ENCODE data around the gene ATOSA. TPM values are rescaled to one million over a fixed set of nuclear protein-coding genes. Genes with fewer than 3 reads are reported as not detected.

ATOSA gene
- total and polyA plus RNA-seq, 2 donors from 2014 or later = 17.3 to 38.2 TPM

DNA sequence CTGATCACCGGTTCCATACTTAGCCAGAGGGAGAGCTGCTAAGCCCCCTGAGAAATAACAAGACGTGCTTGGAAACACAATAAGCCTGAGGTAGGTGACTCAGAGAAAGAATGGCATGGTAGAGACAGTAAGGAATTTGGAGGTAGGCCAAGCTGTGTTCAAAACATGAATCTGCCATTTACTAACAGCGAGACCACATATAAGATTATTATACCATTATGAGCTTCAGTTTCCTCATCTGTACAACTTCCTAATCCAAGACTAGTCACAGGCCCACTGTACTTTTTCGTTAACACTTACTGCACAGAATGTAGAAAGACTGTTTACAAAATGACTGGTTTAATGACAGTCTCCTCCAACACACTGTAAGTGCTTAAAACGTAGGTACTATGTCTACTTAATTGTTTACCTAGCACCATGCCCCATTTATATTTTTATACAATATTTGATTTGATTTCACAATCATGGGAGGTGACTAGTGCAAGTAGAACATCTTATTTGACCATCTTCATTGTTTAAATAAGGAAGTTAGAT is 25.7 kb downstream of the ATOSA start:
- no peaks in the 10 kb centered on the region for H3K27me3 ChIP-seq (ENCODE audit: control insufficient read depth, insufficient read depth, low read length)
- FAIRE-seq = no peak
- no peak overlapping the region for H3K4me3 ChIP-seq (ENCODE audit: low read length in 3 of 3)
- peak in 2 of 5 donors; percentile 8 to 28 for DNase-seq
- H3K9ac ChIP-seq (ENCODE audit: low read length in 3 of 3) = no peak overlapping the region
- H3K27ac ChIP-seq (ENCODE audit: low read depth in 2 of 2, low read length in 2 of 2) = peak overlapping the region in 1 of 2 donors; percentile 24
- peaks cover 4 to 15% (median 8%) of the 10 kb centered on the region in 3 donors for H3K36me3 ChIP-seq (ENCODE audit: control insufficient read depth in 2 of 3, insufficient read depth in 3 of 3, low read length in 3 of 3)
- H3K4me1 ChIP-seq (ENCODE audit: control insufficient read depth in 2 of 3, insufficient read depth in 2 of 3, low read depth in 1 of 3, low read length in 3 of 3) = peaks cover 3 to 13% (median 11%) of the 10 kb centered on the region in 3 donors
- intact Hi-C loops (cut with DNase I) = no loop called here
- TF ChIP-seq, protein P1, sequence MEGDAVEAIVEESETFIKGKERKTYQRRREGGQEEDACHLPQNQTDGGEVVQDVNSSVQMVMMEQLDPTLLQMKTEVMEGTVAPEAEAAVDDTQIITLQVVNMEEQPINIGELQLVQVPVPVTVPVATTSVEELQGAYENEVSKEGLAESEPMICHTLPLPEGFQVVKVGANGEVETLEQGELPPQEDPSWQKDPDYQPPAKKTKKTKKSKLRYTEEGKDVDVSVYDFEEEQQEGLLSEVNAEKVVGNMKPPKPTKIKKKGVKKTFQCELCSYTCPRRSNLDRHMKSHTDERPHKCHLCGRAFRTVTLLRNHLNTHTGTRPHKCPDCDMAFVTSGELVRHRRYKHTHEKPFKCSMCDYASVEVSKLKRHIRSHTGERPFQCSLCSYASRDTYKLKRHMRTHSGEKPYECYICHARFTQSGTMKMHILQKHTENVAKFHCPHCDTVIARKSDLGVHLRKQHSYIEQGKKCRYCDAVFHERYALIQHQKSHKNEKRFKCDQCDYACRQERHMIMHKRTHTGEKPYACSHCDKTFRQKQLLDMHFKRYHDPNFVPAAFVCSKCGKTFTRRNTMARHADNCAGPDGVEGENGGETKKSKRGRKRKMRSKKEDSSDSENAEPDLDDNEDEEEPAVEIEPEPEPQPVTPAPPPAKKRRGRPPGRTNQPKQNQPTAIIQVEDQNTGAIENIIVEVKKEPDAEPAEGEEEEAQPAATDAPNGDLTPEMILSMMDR (IDR thresholded peaks at IDR 0.05; ENCODE audit: borderline replicate concordance, extremely low read depth, insufficient read depth) = no peak
- no peaks in the 10 kb centered on the region for H3K9me3 ChIP-seq (ENCODE audit: control insufficient read depth in 2 of 3, insufficient read depth in 1 of 3, low read length in 3 of 3)

- intact Hi-C loops (cut with DNase I) = no loop called here
- H3K9ac ChIP-seq (ENCODE audit: low read length in 3 of 3) = no peak overlapping the region
- no peaks in the 10 kb centered on the region for H3K27me3 ChIP-seq (ENCODE audit: control insufficient read depth, insufficient read depth, low read length)
Measured at GRCh38 chr15:52652984-52653383, 26.2 kb downstream of the ATOSA start.

GRCh38 chr15:52652286-52652685 is 26.9 kb downstream of the ATOSA start:
- no peak for DNase-seq
- no peaks in the 10 kb centered on the region for H3K9me3 ChIP-seq (ENCODE audit: control insufficient read depth in 2 of 3, insufficient read depth in 1 of 3, low read length in 3 of 3)
- H3K4me1 ChIP-seq (ENCODE audit: control insufficient read depth in 2 of 3, insufficient read depth in 2 of 3, low read depth in 1 of 3, low read length in 3 of 3) = peaks cover 3 to 13% (median 11%) of the 10 kb centered on the region in 3 donors
- H3K9ac ChIP-seq (ENCODE audit: low read length in 3 of 3) = no peak overlapping the region
- intact Hi-C loops (cut with DNase I) = no loop called here
- peak overlapping the region in 2 of 3 donors; percentile 59 for H3K4me3 ChIP-seq (ENCODE audit: low read length in 3 of 3)
- no peaks in the 10 kb centered on the region for H3K27me3 ChIP-seq (ENCODE audit: control insufficient read depth, insufficient read depth, low read length)
- TF ChIP-seq, protein P1 (IDR thresholded peaks at IDR 0.05; ENCODE audit: borderline replicate concordance, extremely low read depth, insufficient read depth) = no peak
- peaks cover 4 to 8% (median 6%) of the 10 kb centered on the region in 3 donors for H3K36me3 ChIP-seq (ENCODE audit: control insufficient read depth in 2 of 3, insufficient read depth in 3 of 3, low read length in 3 of 3)
- H3K27ac ChIP-seq (ENCODE audit: low read depth in 2 of 2, low read length in 2 of 2) = peak overlapping the region in 1 of 2 donors; percentile 41
- FAIRE-seq = no peak

More at GRCh38 chr15:52652984-52653383, 26.2 kb downstream of the ATOSA start:
- DNase-seq = peak in 2 of 5 donors; percentile 13 to 21
- Histone ChIP-seq H3K9me3 (ENCODE audit: control insufficient read depth in 2 of 3, insufficient read depth in 1 of 3, low read length in 3 of 3) (no peaks in the 10 kb centered on the region), H3K27ac (ENCODE audit: low read depth in 2 of 2, low read length in 2 of 2) (peak overlapping the region in 1 of 2 donors; percentile 41), H3K36me3 (ENCODE audit: control insufficient read depth in 2 of 3, insufficient read depth in 3 of 3, low read length in 3 of 3) (peaks cover 4 to 12% (median 6%) of the 10 kb centered on the region in 3 donors), H3K4me3 (ENCODE audit: low read length in 3 of 3) (no peak overlapping the region), H3K4me1 (ENCODE audit: control insufficient read depth in 2 of 3, insufficient read depth in 2 of 3, low read depth in 1 of 3, low read length in 3 of 3) (peaks cover 3 to 13% (median 11%) of the 10 kb centered on the region in 3 donors)
- no peak for FAIRE-seq
- TF ChIP-seq, protein P1 (IDR thresholded peaks at IDR 0.05; ENCODE audit: borderline replicate concordance, extremely low read depth, insufficient read depth) = no peak
